Measurements from ENCODE around the gene NCBP3. TPM values are rescaled to one million over a fixed set of nuclear protein-coding genes. Genes with fewer than 3 reads are reported as not detected.

Gene NCBP3
- total RNA-seq, 4 donors from 2014 or later, result 9.5 to 15.2 (median 14.5) TPM

GRCh38 chr17:3762922-3763776, 82.9 kb downstream of the NCBP3 start:
- in situ Hi-C loops (cut with MboI; ENCODE audit: low sequenced_read_pairs in 4 of 4) (no loop called here), intact Hi-C loops (cut with DNase I; ENCODE audit: low total_unique reads) (no loop called here)
- ATAC-seq, result no peak
- Histone ChIP-seq H3K4me3 (no peak overlapping the region), H3K36me3 (no peaks in the 10 kb centered on the region), H3K9me3 (no peaks in the 10 kb centered on the region), H3K4me1 (no peaks in the 10 kb centered on the region), H3K27ac (no peak overlapping the region), H3K27me3 (no peaks in the 10 kb centered on the region)
- TF ChIP-seq POLR2A (IDR thresholded peaks at IDR 0.05), result no peak
- no peak for DNase-seq

GRCh38 chr17:3761918-3762380, 84.1 kb downstream of the NCBP3 start:
- no peaks in the 10 kb centered on the region for H3K4me1 ChIP-seq
- TF ChIP-seq CTCF (IDR thresholded peaks at IDR 0.05 in 4 of 5, conservative IDR thresholded peaks at IDR 0.05 in 1 of 5) (no peak), POLR2A (IDR thresholded peaks at IDR 0.05) (no peak)
- intact Hi-C loops (cut with DNase I; ENCODE audit: low total_unique reads), result no loop called here
- ATAC-seq (no peak), DNase-seq (no peak)
- no peak overlapping the region for H3K4me3 ChIP-seq
- in situ Hi-C loops (cut with MboI; ENCODE audit: low sequenced_read_pairs in 4 of 4), result no loop called here
- no peaks in the 10 kb centered on the region for H3K27me3 ChIP-seq
- no peak overlapping the region for H3K27ac ChIP-seq
- H3K9me3 ChIP-seq, result no peaks in the 10 kb centered on the region
- no peaks in the 10 kb centered on the region for H3K36me3 ChIP-seq

GRCh38 chr17:3761036-3761917, 84.8 kb downstream of the NCBP3 start:
- Histone ChIP-seq H3K4me3 (no peak overlapping the region), H3K4me1 (no peaks in the 10 kb centered on the region), H3K27me3 (no peaks in the 10 kb centered on the region), H3K27ac (no peak overlapping the region), H3K9me3 (no peaks in the 10 kb centered on the region), H3K36me3 (no peaks in the 10 kb centered on the region)
- in situ Hi-C loops (cut with MboI; ENCODE audit: low sequenced_read_pairs in 4 of 4), result no loop called here
- ATAC-seq (no peak), DNase-seq (no peak)
- intact Hi-C loops (cut with DNase I; ENCODE audit: low total_unique reads), result no loop called here
- TF ChIP-seq POLR2A (IDR thresholded peaks at IDR 0.05) (no peak), CTCF (IDR thresholded peaks at IDR 0.05 in 4 of 5, conservative IDR thresholded peaks at IDR 0.05 in 1 of 5) (no peak)

- Histone ChIP-seq H3K4me1 (no peaks in the 10 kb centered on the region), H3K9me3 (no peaks in the 10 kb centered on the region), H3K4me3 (no peak overlapping the region), H3K36me3 (no peaks in the 10 kb centered on the region), H3K27ac (no peak overlapping the region), H3K27me3 (peaks cover 0 to 5% (median 4%) of the 10 kb centered on the region in 3 donors)
- intact Hi-C loops (cut with DNase I; ENCODE audit: low total_unique reads) (no loop called here), in situ Hi-C loops (cut with MboI; ENCODE audit: low sequenced_read_pairs in 4 of 4) (no loop called here)
- no peak for ATAC-seq
- no peak for DNase-seq
- TF ChIP-seq POLR2A (IDR thresholded peaks at IDR 0.05) (no peak), CTCF (IDR thresholded peaks at IDR 0.05 in 4 of 5, conservative IDR thresholded peaks at IDR 0.05 in 1 of 5) (no peak)
Observed at GRCh38 chr17:3759597-3760216, 86.3 kb downstream of the NCBP3 start.

All from gastrocnemius medialis (tissue), 4 donors.